Calu3 (cell line): ENCODE data around the gene ODAD4. TPM values are rescaled to one million over a fixed set of nuclear protein-coding genes. Genes with fewer than 3 reads are reported as not detected.

Experiments
- BruUV-seq: library from RNA; stranded (reverse); fragments of 400-500 nt; replicated peaks from 2 replicates; lab custom pipeline; 2021; lab: Mats Ljungman, UMichigan
- CTCF ChIA-PET: fragments of 300-600 bp; sonication (Branson Sonifier 250); formaldehyde crosslinking; loops from one replicate; lab custom pipeline; 2022; ENCODE audit warnings: antibody characterized with exemption; lab: Charles Lee
- DNase-seq: peaks from one replicate; pipeline ENCODE4 v3.0.0; 2022
- H3K27ac Mint-ChIP-seq: one replicate; pipeline ENCODE4 v1.8.0; 2022; ENCODE audit warnings: mixed read lengths; ENCODE audit not compliant: unreplicated experiment
- H3K27me3 Mint-ChIP-seq: one replicate; pipeline ENCODE4 v1.8.0; 2022; ENCODE audit warnings: mixed read lengths; ENCODE audit not compliant: unreplicated experiment
- H3K36me3 Mint-ChIP-seq: one replicate; pipeline ENCODE4 v1.8.0; 2022; ENCODE audit warnings: mild to moderate bottlenecking, moderate library complexity, mixed read lengths; ENCODE audit not compliant: insufficient read depth, unreplicated experiment
- H3K4me1 Mint-ChIP-seq: one replicate; pipeline ENCODE4 v1.8.0; 2022; ENCODE audit warnings: mild to moderate bottlenecking, low read depth, mixed read lengths; ENCODE audit not compliant: unreplicated experiment
- H3K4me3 Mint-ChIP-seq: one replicate; pipeline ENCODE4 v1.8.0; 2022; ENCODE audit warnings: mild to moderate bottlenecking, low read depth, moderate library complexity, mixed read lengths; ENCODE audit not compliant: unreplicated experiment
- H3K9me3 Mint-ChIP-seq: one replicate; pipeline ENCODE4 v1.8.0; 2022; ENCODE audit warnings: low read depth, mixed read lengths; ENCODE audit not compliant: unreplicated experiment
- CTCF ChIP-seq: fragments of 200-600 bp; IDR thresholded peaks from one replicate; pipeline ENCODE4 v1.8.0; 2022; ENCODE audit warnings: antibody characterized with exemption; ENCODE audit not compliant: unreplicated experiment
- intact Hi-C: fragments of 100-400 bp; cut with micrococcal nuclease; formaldehyde crosslinking; loops from one replicate; pipeline ENCODE4 v1.10.0; 2022; ENCODE audit not compliant: unreplicated experiment
- total RNA-seq: library from RNA; stranded (reverse); gene quantifications from 2 replicates; pipeline ENCODE4 v1.2.3, GENCODE V29; 2022

The ODAD4 gene
- total RNA-seq, 1 experiment from 2014 or later, result 2.7 TPM

- Mint-ChIP-seq H3K4me1 (peaks cover 16% of the 10 kb centered on the region), H3K27me3 (no peaks in the 10 kb centered on the region), H3K4me3 (no peak overlapping the region), H3K9me3 (no peaks in the 10 kb centered on the region), H3K36me3 (peaks cover 98% of the 10 kb centered on the region), H3K27ac (peak overlapping the region; percentile 76)
- DNase-seq, result no peak
- TF ChIP-seq CTCF, result no peak
- CTCF ChIA-PET, result interaction anchor here (1.4 to 1.7 kb wide), 2 partner anchors 18 to 46 kb away, joined by 5 to 7 read pairs; partner anchors contain the start of gene DNAJC7
- intact Hi-C loops, result no loop called here
- BruUV-seq, result no TSS peak
Observed at GRCh38 chr17:41971721-41972523, 41.5 kb downstream of the ODAD4 start.

DNA sequence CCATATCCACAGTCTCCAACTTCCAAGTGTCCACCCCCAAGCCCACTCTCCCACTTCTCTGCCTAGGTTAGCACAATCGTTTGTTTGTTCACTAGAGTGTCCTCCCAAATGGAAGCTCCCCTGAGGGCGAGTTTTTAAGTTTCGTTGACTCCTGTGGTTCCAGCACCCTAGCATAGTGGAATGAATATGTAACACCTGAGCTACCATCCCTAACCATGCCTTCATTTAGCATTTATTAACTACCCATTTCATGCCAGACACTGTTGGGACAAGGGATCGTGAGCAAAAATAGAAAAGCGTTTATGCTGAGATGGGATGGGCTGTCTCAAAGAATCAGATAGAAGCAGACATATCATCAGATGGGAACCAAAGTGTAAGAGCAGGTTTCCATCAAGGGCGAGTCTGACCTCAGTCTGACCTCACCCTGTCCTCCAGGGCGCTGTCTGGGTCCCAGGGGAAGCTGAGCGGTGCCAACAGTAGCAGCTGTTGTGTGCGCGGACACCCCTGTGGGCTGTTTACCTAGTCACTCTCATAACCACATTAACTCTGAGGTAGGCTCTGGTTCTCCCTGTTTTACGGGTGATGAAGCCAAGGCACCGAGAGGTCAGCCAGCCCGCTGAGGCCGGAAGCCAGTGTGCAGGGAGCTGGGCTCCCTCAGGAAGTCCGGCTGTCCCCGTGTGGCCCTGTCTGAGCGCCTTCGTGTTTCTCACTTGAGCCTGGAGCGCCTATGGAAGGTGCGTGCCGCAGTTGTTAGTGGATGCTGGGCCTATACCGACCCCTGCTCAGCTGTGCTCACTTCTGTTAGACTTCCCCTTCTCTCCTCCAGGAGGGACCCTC is 42.4 kb downstream of the ODAD4 start:
- Mint-ChIP-seq H3K9me3 (no peaks in the 10 kb centered on the region), H3K36me3 (peaks cover 97% of the 10 kb centered on the region), H3K27me3 (no peaks in the 10 kb centered on the region), H3K4me3 (no peak overlapping the region), H3K27ac (peak overlapping the region; percentile 76), H3K4me1 (peaks cover 16% of the 10 kb centered on the region)
- intact Hi-C loops, result no loop called here
- DNase-seq, result peak; percentile 51
- BruUV-seq, result no TSS peak
- TF ChIP-seq CTCF, result no peak
- CTCF ChIA-PET, result interaction anchor here (1.2 to 1.7 kb wide), 3 partner anchors 17 to 45 kb away, joined by 3 to 7 read pairs (median 5); partner anchors contain the start of gene DNAJC7

DNA sequence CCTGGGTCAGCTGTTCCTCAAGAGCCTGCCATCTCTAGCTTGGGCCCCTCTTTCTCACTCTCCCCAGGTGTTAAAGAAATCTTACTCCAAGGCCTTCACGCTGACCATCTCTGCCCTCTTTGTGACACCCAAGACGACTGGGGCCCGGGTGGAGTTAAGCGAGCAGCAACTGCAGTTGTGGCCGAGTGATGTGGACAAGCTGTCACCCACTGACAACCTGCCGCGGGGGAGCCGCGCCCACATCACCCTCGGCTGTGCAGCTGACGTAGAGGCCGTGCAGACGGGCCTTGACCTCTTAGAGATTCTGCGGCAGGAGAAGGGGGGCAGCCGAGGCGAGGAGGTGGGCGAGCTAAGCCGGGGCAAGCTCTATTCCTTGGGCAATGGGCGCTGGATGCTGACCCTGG is 43.0 kb downstream of the ODAD4 start:
- no peaks in the 10 kb centered on the region for H3K9me3 Mint-ChIP-seq
- CTCF ChIA-PET, result interaction anchor here (0.7 to 1.4 kb wide), 3 partner anchors 16 to 220 kb away, joined by 3 to 5 read pairs (median 4); no protein-coding TSS in a partner anchor
- peaks cover 22% of the 10 kb centered on the region for H3K4me1 Mint-ChIP-seq
- H3K27ac Mint-ChIP-seq, result no peak overlapping the region
- H3K36me3 Mint-ChIP-seq, result peaks cover 96% of the 10 kb centered on the region
- no TSS peak for BruUV-seq
- no peaks in the 10 kb centered on the region for H3K27me3 Mint-ChIP-seq
- TF ChIP-seq CTCF, result no peak
- no peak overlapping the region for H3K4me3 Mint-ChIP-seq
- DNase-seq, result no peak
- intact Hi-C loops, result no loop called here

DNA sequence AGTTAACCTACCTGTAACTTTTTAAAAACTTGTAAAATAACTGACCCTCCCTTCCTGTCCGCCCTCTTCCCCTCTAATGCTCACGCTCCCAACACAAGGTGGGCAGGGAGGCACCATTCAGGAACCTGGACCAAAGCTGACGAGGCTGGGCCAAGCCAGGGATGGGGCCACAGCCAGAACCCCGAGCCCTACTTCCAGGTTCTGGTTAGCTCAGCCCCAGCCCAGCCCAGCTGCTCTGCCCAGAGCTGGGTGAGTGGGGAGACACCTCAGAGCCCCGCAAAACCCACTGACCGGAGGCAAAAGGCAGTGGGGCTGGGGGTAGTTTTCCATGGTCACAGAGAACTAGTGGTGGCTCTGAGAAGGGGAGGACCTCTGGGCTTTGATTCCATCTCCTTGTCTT is 43.6 kb downstream of the ODAD4 start:
- no peak for TF ChIP-seq CTCF
- H3K36me3 Mint-ChIP-seq, result peaks cover 96% of the 10 kb centered on the region
- CTCF ChIA-PET, result interaction anchor here (0.7 kb wide), 1 partner anchor 221 kb away, joined by 4 read pairs; no protein-coding TSS in a partner anchor
- H3K9me3 Mint-ChIP-seq, result no peaks in the 10 kb centered on the region
- peaks cover 28% of the 10 kb centered on the region for H3K4me1 Mint-ChIP-seq
- no peak overlapping the region for H3K27ac Mint-ChIP-seq
- no peak for DNase-seq
- no peaks in the 10 kb centered on the region for H3K27me3 Mint-ChIP-seq
- H3K4me3 Mint-ChIP-seq, result no peak overlapping the region
- intact Hi-C loops, result no loop called here
- no TSS peak for BruUV-seq
